K562 (cell line): ENCODE measurements around the gene OOSP4A. TPM values are rescaled to one million over a fixed set of nuclear protein-coding genes. Genes with fewer than 3 reads are reported as not detected.

Source experiments
- CBX3 ChIP-seq, 2 experiments: IDR thresholded peaks; 1 replicate in 1 of 2; 2 replicates in 1 of 2; pipeline ENCODE4 v1.6.1; 2012; ENCODE audit warnings: inconsistent platforms in 2 of 2, low read length in 2 of 2, borderline replicate concordance in 1 of 2, control low read depth in 1 of 2
- CHAMP1 ChIP-seq: fragments of 450-650 bp; IDR thresholded peaks from 2 replicates; pipeline ENCODE4 v1.6.1; 2016; ENCODE audit warnings: mild to moderate bottlenecking
- DEAF1 ChIP-seq: fragments of 450-650 bp; formaldehyde crosslinking; IDR thresholded peaks from 2 replicates; pipeline ENCODE4 v1.4.0; 2020; ENCODE audit warnings: mild to moderate bottlenecking, moderate library complexity
- JUND ChIP-seq, 2 experiments: IDR thresholded peaks; 2 replicates in 1 of 2; 3 replicates in 1 of 2; pipeline ENCODE4 v1.6.1; 2011; ENCODE audit warnings: borderline replicate concordance in 2 of 2, low read depth in 2 of 2, low read length in 2 of 2, improper control_type of control experiment in 1 of 2, missing biosample characterization in 1 of 2, missing genetic modification characterization in 1 of 2, missing genetic modification reagents in 1 of 2
- MAZ ChIP-seq, 2 experiments: fragments of 450-650 bp in 1 of 2; sonication (generic) in 1 of 2; formaldehyde crosslinking; IDR thresholded peaks in 1 of 2; conservative IDR thresholded peaks in 1 of 2; 2 replicates each; pipeline versions ENCODE4 v1.4.0 to v1.5.0; 2020; ENCODE audit warnings: mild to moderate bottlenecking in 1 of 2, missing genetic modification reagents in 1 of 2
- NR2C2 ChIP-seq, 2 experiments: fragments of 200-800 bp in 1 of 2; sonication (Bioruptor generic) in 1 of 2; sonication (generic) in 1 of 2; formaldehyde crosslinking in 1 of 2; IDR thresholded peaks; 2 replicates each; pipeline versions ENCODE4 v1.6.1 to v1.8.0; 2016 to 2022; ENCODE audit warnings: mild to moderate bottlenecking in 1 of 2, missing compliant biosample characterization in 1 of 2, missing genetic modification characterization in 1 of 2, missing genetic modification reagents in 1 of 2
- POLR2A ChIP-seq: fragments of 450-650 bp; conservative IDR thresholded peaks from 2 replicates; pipeline ENCODE4 v1.6.1; 2016
- RAD21 ChIP-seq, 2 experiments: fragments of 250-450 bp in 1 of 2; fragments of 450-650 bp in 1 of 2; sonication (Bioruptor Pico) in 1 of 2; formaldehyde crosslinking in 1 of 2; IDR thresholded peaks in 1 of 2; conservative IDR thresholded peaks in 1 of 2; 2 replicates each; pipeline versions ENCODE4 v1.4.0 to v1.8.0; 2020 to 2022; ENCODE audit warnings: mild to moderate bottlenecking in 2 of 2, moderate library complexity in 1 of 2
- STAT5A ChIP-seq: IDR thresholded peaks from 2 replicates; pipeline ENCODE4 v1.6.1; 2012; ENCODE audit warnings: low read length, inconsistent platforms, borderline replicate concordance
- ZNF224 ChIP-seq: sonication (generic); formaldehyde crosslinking; IDR thresholded peaks from 2 replicates; pipeline ENCODE4 v1.8.0; 2022; ENCODE audit warnings: mild to moderate bottlenecking, missing genetic modification reagents
- ZNF23 ChIP-seq: fragments of 250-450 bp; sonication (Bioruptor Pico); IDR thresholded peaks from 2 replicates; pipeline ENCODE4 v1.4.0; 2020; ENCODE audit warnings: mild to moderate bottlenecking
- ZNF384 ChIP-seq: IDR thresholded peaks from 2 replicates; pipeline ENCODE4 v1.6.1; 2012; ENCODE audit warnings: low read depth, low read length, improper control_type of control experiment
- ZNF592 ChIP-seq: fragments of 450-650 bp; IDR thresholded peaks from 2 replicates; pipeline ENCODE4 v1.6.1; 2017; ENCODE audit warnings: antibody characterized with exemption, mild to moderate bottlenecking
- polyA plus RNA-seq, 8 experiments: library from polyadenylated mRNA; depleted of rRNA in 4 of 8; stranded (reverse) in 5 of 8; unstranded in 3 of 8; fragments of >200 nt; fragmentation: Nextera tagmentation in 2 of 8; fragmentation: Illumina TruSeq in 1 of 8; extraction: Ambion mirVana in 2 of 8; extraction: Trizol in 1 of 8; gene quantifications; 2 replicates each; pipeline versions ENCODE4 v1.2.1 to v1.2.3, GENCODE V29; 2011 to 2014; ENCODE audit warnings: inconsistent platforms in 1 of 8, missing spikeins in 1 of 8
- total RNA-seq, 7 experiments: library from RNA; depleted of rRNA in 6 of 7; stranded (reverse); fragments of >200 nt in 6 of 7; fragmentation: Illumina TruSeq in 2 of 7; extraction: Trizol in 2 of 7; gene quantifications; 2 replicates each; pipeline versions ENCODE4 v1.2.1 to v1.2.3, GENCODE V29; 2011 to 2021; ENCODE audit warnings: low replicate concordance in 1 of 7
- TF ChIP-seq, protein P1 (sequence below): sonication (generic); IDR thresholded peaks from 2 replicates; pipeline ENCODE4 v1.6.1; 2016

The OOSP4A gene
- total and polyA plus RNA-seq, 9 of the 15 experiments (the other 6 are each of a cell fraction or from before 2014, with no cell fraction given): 0.40 to 2.4 (median 0.74) TPM; not detected in 2

DNA sequence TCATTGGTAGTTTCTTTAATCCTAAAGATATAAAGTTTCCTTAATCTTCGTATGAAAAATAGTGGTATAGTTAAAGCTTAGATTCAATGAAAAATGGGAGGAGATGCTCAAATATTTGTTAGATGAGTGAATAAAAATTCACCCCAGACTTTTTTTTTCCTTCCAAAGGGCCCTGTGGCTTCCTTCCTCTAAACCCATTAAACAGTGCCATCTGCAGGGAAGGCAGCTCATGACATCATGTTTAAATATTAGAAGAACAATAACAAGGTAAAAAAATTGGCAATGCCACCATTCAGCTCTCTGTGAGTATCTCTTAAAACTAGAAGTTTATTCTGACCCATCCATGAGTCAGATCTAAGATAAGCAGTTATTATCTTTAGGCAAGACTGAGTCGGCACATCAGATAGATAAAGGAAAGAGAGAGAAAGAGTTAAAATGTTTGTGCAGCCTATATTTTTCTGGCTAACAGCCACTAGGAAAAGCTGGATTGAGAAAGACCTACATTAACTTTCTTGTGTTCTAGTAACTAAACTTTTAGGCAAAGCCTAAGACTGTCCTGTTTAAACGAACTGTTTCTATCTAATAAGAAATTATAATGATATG, 44.7 kb upstream of the OOSP4A start (continued):
- TF ChIP-seq MAZ (CRISPR knock-in tag; conservative IDR thresholded peaks at IDR 0.05 in 1 of 2, IDR thresholded peaks at IDR 0.05 in 1 of 2) (peak in 1 of 2 experiments; percentile 33; a peak in 1 of 4 replicates), ZNF384 (peak; percentile 90), ZNF23 (CRISPR knock-in tag) (no peak), JUND (IDR thresholded peaks at IDR 0.05; ENCODE audit: borderline replicate concordance, low read depth, low read length) (peak; percentile 16; the same call in 1 of the 2 replicates), JUND (tag; IDR thresholded peaks at IDR 0.05; ENCODE audit: borderline replicate concordance, low read depth, low read length) (no peak), RAD21 (CRISPR knock-in tag; conservative IDR thresholded peaks at IDR 0.05 in 1 of 2, IDR thresholded peaks at IDR 0.05 in 1 of 2) (peak; percentile 59 to 89), DEAF1 (CRISPR knock-in tag) (peak; percentile 29; the same call in 1 of the 2 replicates), CBX3 (IDR thresholded peaks at IDR 0.05; ENCODE audit: borderline replicate concordance in 1 of 2, low read length in 2 of 2) (0 out of 3 replicates have a peak, but pooled peaks of 1 of the 2 experiments have one; percentile 56), ZNF224 (CRISPR knock-in tag) (no peak), ZNF592 (peak; percentile 26; the same call in 1 of the 2 replicates), NR2C2 (CRISPR knock-in tag; IDR thresholded peaks at IDR 0.05) (no peak), NR2C2 (tag; IDR thresholded peaks at IDR 0.05) (no peak), POLR2A (no peak), STAT5A (no peak), CHAMP1 (peak; percentile 80)
- TF ChIP-seq, protein P1, sequence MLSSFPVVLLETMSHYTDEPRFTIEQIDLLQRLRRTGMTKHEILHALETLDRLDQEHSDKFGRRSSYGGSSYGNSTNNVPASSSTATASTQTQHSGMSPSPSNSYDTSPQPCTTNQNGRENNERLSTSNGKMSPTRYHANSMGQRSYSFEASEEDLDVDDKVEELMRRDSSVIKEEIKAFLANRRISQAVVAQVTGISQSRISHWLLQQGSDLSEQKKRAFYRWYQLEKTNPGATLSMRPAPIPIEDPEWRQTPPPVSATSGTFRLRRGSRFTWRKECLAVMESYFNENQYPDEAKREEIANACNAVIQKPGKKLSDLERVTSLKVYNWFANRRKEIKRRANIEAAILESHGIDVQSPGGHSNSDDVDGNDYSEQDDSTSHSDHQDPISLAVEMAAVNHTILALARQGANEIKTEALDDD: no peak
